ENCODE results near the gene SLMAP.

SLMAP gene

DNA sequence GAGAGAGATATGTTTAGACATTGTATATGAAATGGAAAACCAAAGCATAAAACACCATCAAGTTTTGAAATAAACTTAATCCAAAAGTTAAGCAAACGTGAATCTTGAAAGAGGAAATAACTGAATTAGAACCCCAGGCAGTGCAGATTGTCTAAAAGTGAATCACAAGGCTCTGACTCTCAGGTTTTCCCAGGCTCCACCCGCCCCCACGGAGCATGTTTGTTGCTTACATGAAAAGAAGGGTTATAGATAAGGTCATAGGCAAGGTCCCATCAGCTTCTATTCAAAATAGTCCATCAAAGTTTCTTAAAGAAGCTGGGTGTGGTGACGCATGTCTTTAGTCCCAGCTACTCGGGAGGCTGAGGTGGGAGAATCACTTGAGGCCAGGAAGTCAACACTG is 29.0 kb upstream of the SLMAP start:
- Histone ChIP-seq H3K36me3 (ENCODE audit: control insufficient read depth in 1 of 2, insufficient read depth in 2 of 2, low read depth in 1 of 2, low read length in 2 of 2) (no peaks in the 10 kb centered on the region), H2BK12ac (ENCODE audit: low read length in 2 of 2) (no peak overlapping the region), H2AK5ac (ENCODE audit: low read length, severe bottlenecking) (no peak overlapping the region), H2AFZ (ENCODE audit: low read depth, low read length) (no peak overlapping the region), H3K9ac (ENCODE audit: low read length) (no peak overlapping the region), H3K14ac (ENCODE audit: low read length in 2 of 2) (no peak overlapping the region), H4K91ac (ENCODE audit: low read length) (no peak overlapping the region), H3K4me3 (ENCODE audit: insufficient read depth in 1 of 2, low read depth in 1 of 2, low read length in 2 of 2) (no peak overlapping the region), H2BK120ac (ENCODE audit: low read depth, low read length) (no peak overlapping the region), H3K4ac (ENCODE audit: low read depth in 1 of 2, low read length in 2 of 2) (no peak overlapping the region), H3K79me1 (replicated peaks; ENCODE audit: low read length, poor library complexity, severe bottlenecking) (no peaks in the 10 kb centered on the region), H3K18ac (ENCODE audit: low read depth in 1 of 2, low read length in 2 of 2) (no peak overlapping the region), H4K8ac (ENCODE audit: low read length) (no peak overlapping the region), H3K4me1 (ENCODE audit: control insufficient read depth, insufficient read depth, low read depth, low read length) (no peaks in the 10 kb centered on the region), H3K27ac (ENCODE audit: low read length, poor library complexity, severe bottlenecking) (no peak overlapping the region), H3K27me3 (ENCODE audit: control insufficient read depth in 1 of 2, insufficient read depth in 1 of 2, low read length in 2 of 2) (no peaks in the 10 kb centered on the region), H2BK5ac (ENCODE audit: low read depth, low read length, poor library complexity, severe bottlenecking) (no peak overlapping the region), H3K4me2 (ENCODE audit: low read length, poor library complexity, severe bottlenecking) (no peak overlapping the region), H2BK15ac (ENCODE audit: low read depth, poor library complexity, severe bottlenecking) (no peak overlapping the region), H3K23ac (ENCODE audit: low read length in 2 of 2) (no peak overlapping the region), H3K9me3 (ENCODE audit: control insufficient read depth, low read length) (no peaks in the 10 kb centered on the region)
- WGBS: 96% methylated on average over 5 of the region's 5 CpGs
- no peak for DNase-seq

DNA sequence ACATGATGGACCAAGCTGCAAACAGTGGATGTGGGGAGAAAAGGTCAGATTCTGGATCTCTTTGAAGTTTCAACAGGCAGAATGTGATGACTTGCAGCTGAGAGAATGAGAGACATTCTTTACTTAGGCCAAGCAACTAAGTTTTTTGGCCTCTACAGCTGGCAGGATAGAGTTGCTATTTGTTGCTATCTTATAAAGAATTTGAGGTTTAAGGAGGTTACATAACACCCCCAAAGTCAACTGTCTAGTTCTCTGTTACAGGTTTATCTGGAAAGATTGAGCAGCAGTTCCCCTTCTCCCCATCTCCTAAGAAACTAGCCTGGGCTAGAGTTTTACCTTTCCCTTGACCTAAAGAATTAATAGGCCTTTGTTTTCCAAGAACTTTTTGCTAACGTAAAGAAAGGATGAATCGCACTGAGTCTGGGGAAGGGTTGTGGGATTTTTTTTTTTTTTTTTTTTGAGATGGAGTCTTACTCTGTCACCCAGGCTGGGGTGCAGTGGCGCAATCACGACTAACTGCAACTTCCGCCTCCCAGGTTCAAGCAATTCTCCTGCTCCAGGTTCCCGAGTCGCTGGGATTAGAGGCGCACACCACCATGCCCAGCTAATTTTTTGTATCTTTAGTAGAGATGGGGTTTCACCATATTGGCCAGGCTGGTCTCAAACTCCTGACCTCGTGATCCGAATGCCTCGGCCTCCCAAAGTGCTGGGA is 26.6 kb upstream of the SLMAP start:
- no peak for DNase-seq
- H2AFZ ChIP-seq (ENCODE audit: low read depth, low read length): no peak overlapping the region
- H3K4ac ChIP-seq (ENCODE audit: low read depth in 1 of 2, low read length in 2 of 2): no peak overlapping the region
- no peaks in the 10 kb centered on the region for H3K36me3 ChIP-seq (ENCODE audit: control insufficient read depth in 1 of 2, insufficient read depth in 2 of 2, low read depth in 1 of 2, low read length in 2 of 2)
- H3K4me3 ChIP-seq (ENCODE audit: insufficient read depth in 1 of 2, low read depth in 1 of 2, low read length in 2 of 2): no peak overlapping the region
- H2BK5ac ChIP-seq (ENCODE audit: low read depth, low read length, poor library complexity, severe bottlenecking): no peak overlapping the region
- H3K9me3 ChIP-seq (ENCODE audit: control insufficient read depth, low read length): no peaks in the 10 kb centered on the region
- H3K18ac ChIP-seq (ENCODE audit: low read depth in 1 of 2, low read length in 2 of 2): no peak overlapping the region
- no peak overlapping the region for H3K27ac ChIP-seq (ENCODE audit: low read length, poor library complexity, severe bottlenecking)
- no peak overlapping the region for H3K14ac ChIP-seq (ENCODE audit: low read length in 2 of 2)
- no peak overlapping the region for H2BK120ac ChIP-seq (ENCODE audit: low read depth, low read length)
- no peaks in the 10 kb centered on the region for H3K79me1 ChIP-seq (replicated peaks; ENCODE audit: low read length, poor library complexity, severe bottlenecking)
- H4K8ac ChIP-seq (ENCODE audit: low read length): no peak overlapping the region
- no peak overlapping the region for H2AK5ac ChIP-seq (ENCODE audit: low read length, severe bottlenecking)
- no peak overlapping the region for H3K23ac ChIP-seq (ENCODE audit: low read length in 2 of 2)
- no peaks in the 10 kb centered on the region for H3K4me1 ChIP-seq (ENCODE audit: control insufficient read depth, insufficient read depth, low read depth, low read length)
- no peak overlapping the region for H2BK15ac ChIP-seq (ENCODE audit: low read depth, poor library complexity, severe bottlenecking)
- WGBS: 98% methylated on average over 11 of the region's 11 CpGs
- H3K27me3 ChIP-seq (ENCODE audit: control insufficient read depth in 1 of 2, insufficient read depth in 1 of 2, low read length in 2 of 2): no peaks in the 10 kb centered on the region
- H3K9ac ChIP-seq (ENCODE audit: low read length): no peak overlapping the region
- H3K4me2 ChIP-seq (ENCODE audit: low read length, poor library complexity, severe bottlenecking): no peak overlapping the region
- no peak overlapping the region for H4K91ac ChIP-seq (ENCODE audit: low read length)
- H2BK12ac ChIP-seq (ENCODE audit: low read length in 2 of 2): no peak overlapping the region

DNA sequence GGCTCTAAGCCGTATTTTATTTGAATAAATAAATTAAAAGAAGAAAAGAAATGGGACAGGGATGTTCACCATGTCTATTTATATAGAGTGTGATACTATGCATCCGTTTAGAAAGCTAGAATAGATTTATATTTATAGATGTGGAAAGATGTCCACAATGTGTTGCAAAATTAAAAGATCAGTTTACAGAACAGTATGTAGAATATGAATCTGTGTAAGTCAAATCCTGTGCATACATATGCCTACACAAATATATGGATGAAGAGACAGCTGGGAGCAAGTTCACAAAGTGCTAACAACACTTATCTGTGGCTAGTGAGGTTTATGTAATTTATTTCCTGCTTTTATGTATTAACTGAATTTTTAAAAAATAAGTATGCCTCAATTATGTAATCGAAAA is 25.4 kb upstream of the SLMAP start:
- no peak overlapping the region for H3K4me3 ChIP-seq (ENCODE audit: insufficient read depth in 1 of 2, low read depth in 1 of 2, low read length in 2 of 2)
- H3K4me1 ChIP-seq (ENCODE audit: control insufficient read depth, insufficient read depth, low read depth, low read length): no peaks in the 10 kb centered on the region
- H4K91ac ChIP-seq (ENCODE audit: low read length): no peak overlapping the region
- no peak overlapping the region for H3K4ac ChIP-seq (ENCODE audit: low read depth in 1 of 2, low read length in 2 of 2)
- H2AFZ ChIP-seq (ENCODE audit: low read depth, low read length): no peak overlapping the region
- no peak overlapping the region for H3K27ac ChIP-seq (ENCODE audit: low read length, poor library complexity, severe bottlenecking)
- H2AK5ac ChIP-seq (ENCODE audit: low read length, severe bottlenecking): no peak overlapping the region
- no peaks in the 10 kb centered on the region for H3K79me1 ChIP-seq (replicated peaks; ENCODE audit: low read length, poor library complexity, severe bottlenecking)
- DNase-seq: no peak
- no peak overlapping the region for H2BK5ac ChIP-seq (ENCODE audit: low read depth, low read length, poor library complexity, severe bottlenecking)
- H3K27me3 ChIP-seq (ENCODE audit: control insufficient read depth in 1 of 2, insufficient read depth in 1 of 2, low read length in 2 of 2): no peaks in the 10 kb centered on the region
- no peak overlapping the region for H3K18ac ChIP-seq (ENCODE audit: low read depth in 1 of 2, low read length in 2 of 2)
- H2BK120ac ChIP-seq (ENCODE audit: low read depth, low read length): no peak overlapping the region
- H2BK12ac ChIP-seq (ENCODE audit: low read length in 2 of 2): no peak overlapping the region
- no peak overlapping the region for H3K9ac ChIP-seq (ENCODE audit: low read length)
- H3K4me2 ChIP-seq (ENCODE audit: low read length, poor library complexity, severe bottlenecking): no peak overlapping the region
- H3K9me3 ChIP-seq (ENCODE audit: control insufficient read depth, low read length): no peaks in the 10 kb centered on the region
- H3K23ac ChIP-seq (ENCODE audit: low read length in 2 of 2): no peak overlapping the region
- H4K8ac ChIP-seq (ENCODE audit: low read length): no peak overlapping the region
- H2BK15ac ChIP-seq (ENCODE audit: low read depth, poor library complexity, severe bottlenecking): no peak overlapping the region
- no peaks in the 10 kb centered on the region for H3K36me3 ChIP-seq (ENCODE audit: control insufficient read depth in 1 of 2, insufficient read depth in 2 of 2, low read depth in 1 of 2, low read length in 2 of 2)
- WGBS: 94% methylated on average over 2 of the region's 3 CpGs
- H3K14ac ChIP-seq (ENCODE audit: low read length in 2 of 2): no peak overlapping the region

DNA sequence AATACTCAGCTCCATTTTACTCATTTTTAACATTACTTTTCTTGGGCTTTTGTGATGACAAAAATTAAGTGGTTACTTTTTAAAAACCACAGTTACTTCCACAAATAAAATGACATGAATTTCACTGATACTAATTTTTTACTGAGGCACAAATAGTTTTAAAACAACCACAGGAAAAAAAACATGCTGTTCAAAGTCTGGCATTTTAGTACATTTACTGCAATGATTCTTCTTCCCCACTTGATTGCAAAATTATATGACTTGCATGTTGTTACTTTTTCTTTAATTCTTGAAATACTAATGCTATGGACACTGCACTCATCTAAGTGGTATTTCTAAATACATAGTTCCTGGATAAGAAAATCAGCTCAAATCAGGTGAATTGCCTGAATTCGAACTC is 24.8 kb upstream of the SLMAP start:
- H3K18ac ChIP-seq (ENCODE audit: low read depth in 1 of 2, low read length in 2 of 2): no peak overlapping the region
- no peak overlapping the region for H2BK15ac ChIP-seq (ENCODE audit: low read depth, poor library complexity, severe bottlenecking)
- no peak overlapping the region for H2BK12ac ChIP-seq (ENCODE audit: low read length in 2 of 2)
- DNase-seq: no peak
- no peak overlapping the region for H2BK5ac ChIP-seq (ENCODE audit: low read depth, low read length, poor library complexity, severe bottlenecking)
- H3K79me1 ChIP-seq (replicated peaks; ENCODE audit: low read length, poor library complexity, severe bottlenecking): no peaks in the 10 kb centered on the region
- no peak overlapping the region for H2AK5ac ChIP-seq (ENCODE audit: low read length, severe bottlenecking)
- no peaks in the 10 kb centered on the region for H3K4me1 ChIP-seq (ENCODE audit: control insufficient read depth, insufficient read depth, low read depth, low read length)
- H3K4me3 ChIP-seq (ENCODE audit: insufficient read depth in 1 of 2, low read depth in 1 of 2, low read length in 2 of 2): no peak overlapping the region
- H3K27ac ChIP-seq (ENCODE audit: low read length, poor library complexity, severe bottlenecking): no peak overlapping the region
- H3K27me3 ChIP-seq (ENCODE audit: control insufficient read depth in 1 of 2, insufficient read depth in 1 of 2, low read length in 2 of 2): no peaks in the 10 kb centered on the region
- H3K4me2 ChIP-seq (ENCODE audit: low read length, poor library complexity, severe bottlenecking): no peak overlapping the region
- no peak overlapping the region for H3K9ac ChIP-seq (ENCODE audit: low read length)
- H3K4ac ChIP-seq (ENCODE audit: low read depth in 1 of 2, low read length in 2 of 2): no peak overlapping the region
- H3K14ac ChIP-seq (ENCODE audit: low read length in 2 of 2): no peak overlapping the region
- H2AFZ ChIP-seq (ENCODE audit: low read depth, low read length): no peak overlapping the region
- no CpG with 5 or more reads among the region's 1 CpG for WGBS
- H4K8ac ChIP-seq (ENCODE audit: low read length): no peak overlapping the region
- H3K23ac ChIP-seq (ENCODE audit: low read length in 2 of 2): no peak overlapping the region
- H3K36me3 ChIP-seq (ENCODE audit: control insufficient read depth in 1 of 2, insufficient read depth in 2 of 2, low read depth in 1 of 2, low read length in 2 of 2): no peaks in the 10 kb centered on the region
- H2BK120ac ChIP-seq (ENCODE audit: low read depth, low read length): no peak overlapping the region
- H3K9me3 ChIP-seq (ENCODE audit: control insufficient read depth, low read length): no peaks in the 10 kb centered on the region
- H4K91ac ChIP-seq (ENCODE audit: low read length): no peak overlapping the region

Data from mesenchymal stem cell (in vitro differentiated cells and primary cell).